HG02840 (cell line): ENCODE data around the gene THAP3.

Source experiments
- ATAC-seq: cut with Tn5 transposase; IDR thresholded peaks from one replicate; pipeline ENCODE4 v1.9.1; 2021; ENCODE audit warnings: mild to moderate bottlenecking, moderate library complexity, moderate number of reproducible peaks; ENCODE audit not compliant: unreplicated experiment, low FRiP score

The THAP3 gene, protein sequence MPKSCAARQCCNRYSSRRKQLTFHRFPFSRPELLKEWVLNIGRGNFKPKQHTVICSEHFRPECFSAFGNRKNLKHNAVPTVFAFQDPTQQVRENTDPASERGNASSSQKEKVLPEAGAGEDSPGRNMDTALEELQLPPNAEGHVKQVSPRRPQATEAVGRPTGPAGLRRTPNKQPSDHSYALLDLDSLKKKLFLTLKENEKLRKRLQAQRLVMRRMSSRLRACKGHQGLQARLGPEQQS

GRCh38 chr1:6624710-6625583 is at the start of gene THAP3:
TSS of gene THAP3 (plus strand) at chr1:6624868. CDS start at chr1:6625219, 351 bp downstream.
- peak; percentile 79 for ATAC-seq

DNA sequence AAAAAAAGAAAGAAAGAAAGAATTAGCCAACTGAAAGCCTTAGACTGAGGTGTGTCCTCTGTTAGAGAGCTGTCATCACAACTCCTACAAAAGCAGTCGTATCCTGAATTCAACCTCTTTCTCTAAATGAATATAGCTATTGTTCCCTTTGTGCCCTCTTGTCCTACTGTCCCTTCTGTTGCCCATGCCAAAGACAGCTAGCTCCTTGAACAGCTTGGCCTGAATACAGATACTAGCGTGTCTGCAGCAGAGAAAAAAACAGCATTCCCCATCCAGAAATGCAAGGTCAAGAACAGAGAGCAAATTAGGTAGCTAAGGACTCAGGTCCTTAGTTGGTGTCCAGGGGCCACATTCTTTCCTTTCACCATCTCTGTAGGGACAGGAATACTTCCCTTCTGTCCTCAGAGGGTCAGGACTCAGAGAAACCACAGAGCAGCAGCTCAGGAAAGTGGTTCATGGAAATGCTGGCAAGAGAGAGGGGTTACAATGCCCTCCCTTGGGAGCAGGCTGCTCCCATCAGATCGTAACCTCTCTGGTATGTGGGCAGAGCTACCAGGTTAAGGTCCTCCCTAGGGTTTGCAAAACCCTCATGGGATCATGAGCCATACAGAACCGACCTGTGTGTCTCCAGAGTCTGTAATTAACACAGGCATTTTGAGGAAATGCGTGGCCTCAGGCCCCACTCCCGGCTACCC is 46.7 kb upstream of the THAP3 start:
- ATAC-seq: no peak

DNA sequence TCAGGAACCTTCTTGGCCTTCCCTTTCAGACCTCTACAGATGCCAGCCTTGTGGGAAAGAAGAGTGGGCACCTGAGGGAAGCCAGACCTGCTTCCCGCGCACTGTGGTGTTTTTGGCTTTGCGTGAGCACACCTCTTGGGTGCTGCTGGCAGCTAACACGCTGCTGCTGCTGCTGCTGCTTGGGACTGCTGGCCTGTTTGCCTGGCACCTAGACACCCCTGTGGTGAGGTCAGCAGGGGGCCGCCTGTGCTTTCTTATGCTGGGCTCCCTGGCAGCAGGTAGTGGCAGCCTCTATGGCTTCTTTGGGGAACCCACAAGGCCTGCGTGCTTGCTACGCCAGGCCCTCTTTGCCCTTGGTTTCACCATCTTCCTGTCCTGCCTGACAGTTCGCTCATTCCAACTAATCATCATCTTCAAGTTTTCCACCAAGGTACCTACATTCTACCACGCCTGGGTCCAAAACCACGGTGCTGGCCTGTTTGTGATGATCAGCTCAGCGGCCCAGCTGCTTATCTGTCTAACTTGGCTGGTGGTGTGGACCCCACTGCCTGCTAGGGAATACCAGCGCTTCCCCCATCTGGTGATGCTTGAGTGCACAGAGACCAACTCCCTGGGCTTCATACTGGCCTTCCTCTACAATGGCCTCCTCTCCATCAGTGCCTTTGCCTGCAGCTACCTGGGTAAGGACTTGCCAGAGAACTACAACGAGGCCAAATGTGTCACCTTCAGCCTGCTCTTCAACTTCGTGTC is 45.9 kb upstream of the THAP3 start:
- no peak for ATAC-seq

GRCh38 chr1:6579374-6580118 is 45.1 kb upstream of the THAP3 start, which contains the start of gene ZBTB48:
TSS of gene ZBTB48 (plus strand) at chr1:6579994. CDS start at chr1:6580610, 616 bp downstream.
- ATAC-seq: peak; percentile 96

- ATAC-seq: no peak
Measured at GRCh38 chr1:6580119-6580592, 44.5 kb upstream of the THAP3 start.

DNA sequence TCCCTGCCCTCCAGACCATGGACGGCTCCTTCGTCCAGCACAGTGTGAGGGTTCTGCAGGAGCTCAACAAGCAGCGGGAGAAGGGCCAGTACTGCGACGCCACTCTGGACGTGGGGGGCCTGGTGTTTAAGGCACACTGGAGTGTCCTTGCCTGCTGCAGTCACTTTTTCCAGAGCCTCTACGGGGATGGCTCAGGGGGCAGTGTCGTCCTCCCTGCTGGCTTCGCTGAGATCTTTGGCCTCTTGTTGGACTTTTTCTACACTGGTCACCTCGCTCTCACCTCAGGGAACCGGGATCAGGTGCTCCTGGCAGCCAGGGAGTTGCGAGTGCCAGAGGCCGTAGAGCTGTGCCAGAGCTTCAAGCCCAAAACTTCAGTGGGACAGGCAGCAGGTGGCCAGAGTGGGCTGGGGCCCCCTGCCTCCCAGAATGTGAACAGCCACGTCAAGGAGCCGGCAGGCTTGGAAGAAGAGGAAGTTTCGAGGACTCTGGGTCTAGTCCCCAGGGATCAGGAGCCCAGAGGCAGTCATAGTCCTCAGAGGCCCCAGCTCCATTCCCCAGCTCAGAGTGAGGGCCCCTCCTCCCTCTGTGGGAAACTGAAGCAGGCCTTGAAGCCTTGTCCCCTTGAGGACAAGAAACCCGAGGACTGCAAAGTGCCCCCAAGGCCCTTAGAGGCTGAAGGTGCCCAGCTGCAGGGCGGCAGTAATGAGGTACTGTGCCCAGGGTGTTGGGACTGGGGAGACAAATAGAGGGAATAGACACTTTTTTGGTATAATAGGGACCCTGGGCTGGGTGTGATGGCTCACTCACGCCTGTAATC is 43.9 kb upstream of the THAP3 start:
- ATAC-seq: no peak

GRCh38 chr1:6581561-6582305 is 42.9 kb upstream of the THAP3 start:
- no peak for ATAC-seq

GRCh38 chr1:6582370-6582769 is 42.3 kb upstream of the THAP3 start:
- ATAC-seq: no peak

DNA sequence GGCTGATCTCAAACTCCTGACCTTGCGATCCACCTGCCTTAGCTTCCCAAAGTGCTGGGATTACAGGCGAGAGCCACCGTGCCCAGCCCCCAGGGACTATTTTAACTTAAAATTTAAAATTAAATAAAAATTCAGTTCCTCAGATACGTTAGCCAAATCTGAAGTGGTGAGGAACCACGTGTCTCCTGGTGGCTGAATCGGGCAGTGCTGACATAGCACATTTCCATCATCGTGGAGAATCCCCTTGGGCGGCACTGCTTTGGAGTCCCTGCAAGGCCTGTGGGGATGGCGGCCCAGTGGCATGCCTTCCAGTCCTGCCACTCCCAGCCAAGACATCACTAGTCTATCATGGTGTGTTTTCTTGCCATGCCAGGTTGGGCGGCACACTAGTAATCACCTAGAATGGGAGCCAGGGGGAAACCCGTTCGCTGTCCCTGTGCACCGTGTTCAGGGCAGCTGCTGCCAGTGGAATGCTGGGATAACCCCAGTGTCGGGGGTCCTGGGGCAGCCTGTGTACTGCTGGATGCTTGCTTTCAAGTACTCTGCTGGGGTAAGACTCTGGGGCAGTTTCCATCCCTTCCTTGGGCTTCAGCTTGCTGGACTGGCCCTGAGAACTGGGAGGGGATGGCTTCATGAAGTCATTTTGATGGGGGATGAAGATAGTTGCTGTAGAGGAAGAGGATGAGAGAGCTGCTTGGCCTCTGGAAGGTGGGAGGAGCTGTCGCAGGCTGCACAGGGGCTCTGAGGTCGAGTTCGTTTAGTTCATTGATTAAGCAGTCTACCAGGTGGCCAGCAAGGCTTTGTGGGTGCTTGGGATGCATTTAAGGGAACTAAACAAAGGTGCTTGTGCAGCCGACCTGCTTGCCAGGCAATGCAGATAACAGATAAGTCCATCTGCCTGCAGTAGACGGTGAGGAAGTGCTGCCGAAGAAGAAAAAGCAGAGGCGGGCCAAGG is 40.3 kb upstream of the THAP3 start:
- ATAC-seq: no peak

DNA sequence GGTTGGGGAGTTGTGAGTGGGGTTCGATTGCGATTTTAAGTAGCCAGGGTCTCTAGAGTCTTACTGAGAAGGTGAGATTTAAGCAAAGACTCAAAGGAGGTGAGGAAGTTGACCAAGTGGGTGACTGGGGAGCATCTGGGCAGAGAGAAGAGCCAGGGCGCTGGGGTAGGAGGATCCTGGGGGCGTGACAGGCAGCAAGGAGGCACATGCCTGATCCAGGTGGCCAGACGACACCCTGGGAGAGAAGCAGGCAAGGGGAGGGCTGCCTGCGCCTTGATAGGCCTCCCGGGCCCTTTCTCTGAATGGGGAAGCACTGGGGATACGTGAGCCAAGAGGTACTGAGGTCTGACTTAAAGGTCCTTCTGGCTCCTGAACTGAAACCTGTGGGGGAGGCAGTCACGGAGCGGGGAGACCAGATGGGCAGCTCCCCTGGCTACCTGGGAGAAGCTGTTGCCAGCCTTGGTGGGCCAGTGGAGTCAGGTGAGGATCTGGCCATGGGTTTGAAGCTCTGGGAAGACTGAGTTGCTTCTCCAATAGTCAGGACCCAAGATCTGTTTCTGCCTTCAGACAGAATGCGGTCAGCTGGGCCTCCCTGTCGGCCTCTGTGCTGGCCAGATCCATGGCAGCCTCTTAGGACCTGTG is 39.5 kb upstream of the THAP3 start:
- ATAC-seq: no peak

DNA sequence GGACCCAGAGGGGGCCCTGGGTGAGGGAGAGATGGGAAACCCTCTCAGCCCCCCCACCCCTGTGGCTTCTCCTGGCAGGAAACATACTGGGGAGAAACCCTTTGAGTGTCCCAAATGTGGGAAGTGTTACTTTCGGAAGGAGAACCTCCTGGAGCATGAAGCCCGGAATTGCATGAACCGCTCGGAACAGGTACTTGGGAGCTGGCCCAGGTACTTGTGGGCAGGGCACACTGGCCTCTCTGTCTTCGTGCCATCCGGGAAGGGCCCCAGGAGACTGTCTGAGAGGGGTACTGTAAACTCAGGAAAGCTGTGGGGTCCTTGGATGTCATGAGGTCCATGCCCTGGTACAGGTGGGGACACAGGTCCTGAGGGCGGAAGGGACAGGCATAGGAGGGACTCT is 38.8 kb upstream of the THAP3 start:
- no peak for ATAC-seq

DNA sequence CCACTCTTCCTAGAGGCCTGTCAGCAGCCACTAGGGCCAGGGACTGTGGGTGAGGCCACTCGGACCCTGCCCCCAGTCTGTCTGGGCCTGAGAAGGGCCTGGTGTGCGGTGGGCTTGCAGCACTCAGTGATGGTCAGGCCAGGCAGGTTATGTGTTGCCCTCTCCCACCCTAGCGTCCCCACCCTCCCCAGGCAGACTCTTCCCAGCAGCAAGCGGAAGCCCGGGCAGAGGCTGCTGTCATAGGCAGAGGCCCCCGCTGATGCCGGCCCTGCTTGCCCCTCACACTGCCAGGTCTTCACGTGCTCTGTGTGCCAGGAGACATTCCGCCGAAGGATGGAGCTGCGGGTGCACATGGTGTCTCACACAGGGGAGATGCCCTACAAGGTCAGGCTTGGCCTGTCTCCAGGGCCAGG is 38.3 kb upstream of the THAP3 start:
- ATAC-seq: no peak

- ATAC-seq: no peak
Measured at GRCh38 chr1:6587261-6588005, 37.2 kb upstream of the THAP3 start.

DNA sequence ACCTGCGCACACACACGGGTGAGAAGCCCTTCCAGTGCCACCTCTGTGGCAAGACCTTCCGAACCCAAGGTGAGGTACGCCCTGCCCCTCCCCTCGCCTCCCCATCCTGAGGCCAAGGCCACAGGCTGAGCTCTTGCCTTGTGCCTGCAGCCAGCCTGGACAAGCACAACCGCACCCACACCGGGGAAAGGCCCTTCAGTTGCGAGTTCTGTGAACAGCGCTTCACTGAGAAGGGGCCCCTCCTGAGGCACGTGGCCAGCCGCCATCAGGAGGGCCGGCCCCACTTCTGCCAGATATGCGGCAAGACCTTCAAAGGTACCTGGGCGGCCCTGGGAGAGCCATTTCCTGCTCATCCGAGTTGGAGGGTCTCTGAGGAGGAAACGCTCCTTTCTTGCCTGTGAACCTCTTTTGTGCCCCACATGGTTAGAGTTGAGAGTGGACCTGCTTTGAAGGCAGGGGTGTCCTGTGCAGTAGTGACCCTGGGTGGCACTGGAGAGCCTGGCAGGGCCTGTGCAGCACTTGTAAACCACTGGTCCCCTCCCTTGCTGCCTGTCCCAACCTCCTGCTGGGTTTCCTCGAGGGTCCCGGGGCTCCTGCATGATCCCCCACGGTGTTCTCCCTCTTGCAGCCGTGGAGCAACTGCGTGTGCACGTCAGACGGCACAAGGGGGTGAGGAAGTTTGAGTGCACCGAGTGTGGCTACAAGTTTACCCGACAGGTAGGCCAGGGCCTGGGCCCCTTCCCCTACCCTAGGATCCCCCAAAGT is 36.4 kb upstream of the THAP3 start:
- no peak for ATAC-seq

GRCh38 chr1:6588893-6589520 is 35.7 kb upstream of the THAP3 start:
- no peak for ATAC-seq
